ENCODE results near the gene SLC17A1.

Gene SLC17A1

GRCh38 chr6:25863360-25863759 is 31.5 kb upstream of the SLC17A1 start:
- TF ChIP-seq CTCF (IDR thresholded peaks at IDR 0.05; ENCODE audit: low read depth, low read length): no peak
- no peak for TF ChIP-seq MAX (IDR thresholded peaks at IDR 0.05; ENCODE audit: low read depth, low read length)
- TF ChIP-seq POLR2A (IDR thresholded peaks at IDR 0.05; ENCODE audit: extremely low read depth, insufficient read length): no peak
- TF ChIP-seq MYC (IDR thresholded peaks at IDR 0.05; ENCODE audit: low read depth, low read length): no peak
- no peak for DNase-seq (ENCODE audit: low read depth)
- no peak overlapping the region for H3K4me3 ChIP-seq (ENCODE audit: low read depth, low read length)

GRCh38 chr6:25862199-25862598 is 30.3 kb upstream of the SLC17A1 start:
- TF ChIP-seq MAX (IDR thresholded peaks at IDR 0.05; ENCODE audit: low read depth, low read length): no peak
- DNase-seq (ENCODE audit: low read depth): no peak

GRCh38 chr6:25852756-25853155 is 20.9 kb upstream of the SLC17A1 start:
- no peak for TF ChIP-seq POLR2A (IDR thresholded peaks at IDR 0.05; ENCODE audit: extremely low read depth, insufficient read length)
- DNase-seq (ENCODE audit: low read depth): no peak
- no peak overlapping the region for H3K4me3 ChIP-seq (ENCODE audit: low read depth, low read length)

More at GRCh38 chr6:25862199-25862598, 30.3 kb upstream of the SLC17A1 start:
- H3K4me3 ChIP-seq (ENCODE audit: low read depth, low read length): no peak overlapping the region

GRCh38 chr6:25851961-25852360 is 20.1 kb upstream of the SLC17A1 start:
- DNase-seq (ENCODE audit: low read depth): no peak
- TF ChIP-seq CTCF (IDR thresholded peaks at IDR 0.05; ENCODE audit: low read depth, low read length): no peak
- no peak for TF ChIP-seq POLR2A (IDR thresholded peaks at IDR 0.05; ENCODE audit: extremely low read depth, insufficient read length)
- no peak overlapping the region for H3K4me3 ChIP-seq (ENCODE audit: low read depth, low read length)

GRCh38 chr6:25844518-25844917 is 12.7 kb upstream of the SLC17A1 start:
- no peak for TF ChIP-seq MYC (IDR thresholded peaks at IDR 0.05; ENCODE audit: low read depth, low read length)
- TF ChIP-seq MAX (IDR thresholded peaks at IDR 0.05; ENCODE audit: low read depth, low read length): no peak
- TF ChIP-seq CTCF (IDR thresholded peaks at IDR 0.05; ENCODE audit: low read depth, low read length): no peak
- no peak for TF ChIP-seq POLR2A (IDR thresholded peaks at IDR 0.05; ENCODE audit: extremely low read depth, insufficient read length)
- H3K4me3 ChIP-seq (ENCODE audit: low read depth, low read length): no peak overlapping the region
- no peak for DNase-seq (ENCODE audit: low read depth)

- DNase-seq (ENCODE audit: low read depth): no peak
- no peak overlapping the region for H3K4me3 ChIP-seq (ENCODE audit: low read depth, low read length)
- TF ChIP-seq MAX (IDR thresholded peaks at IDR 0.05; ENCODE audit: low read depth, low read length): no peak
- no peak for TF ChIP-seq CTCF (IDR thresholded peaks at IDR 0.05; ENCODE audit: low read depth, low read length)
- no peak for TF ChIP-seq MYC (IDR thresholded peaks at IDR 0.05; ENCODE audit: low read depth, low read length)
- TF ChIP-seq POLR2A (IDR thresholded peaks at IDR 0.05; ENCODE audit: extremely low read depth, insufficient read length): no peak
Measured at GRCh38 chr6:25842526-25842925, 10.7 kb upstream of the SLC17A1 start.

- no peak for DNase-seq (ENCODE audit: low read depth)
- TF ChIP-seq MYC (IDR thresholded peaks at IDR 0.05; ENCODE audit: low read depth, low read length) (no peak), CTCF (IDR thresholded peaks at IDR 0.05; ENCODE audit: low read depth, low read length) (no peak), POLR2A (IDR thresholded peaks at IDR 0.05; ENCODE audit: extremely low read depth, insufficient read length) (no peak), MAX (IDR thresholded peaks at IDR 0.05; ENCODE audit: low read depth, low read length) (no peak)
- H3K4me3 ChIP-seq (ENCODE audit: low read depth, low read length): no peak overlapping the region
Measured at GRCh38 chr6:25835442-25836283, 3.8 kb upstream of the SLC17A1 start.
